Measurements from ENCODE around the gene MYO1D.

Gene MYO1D

DNA sequence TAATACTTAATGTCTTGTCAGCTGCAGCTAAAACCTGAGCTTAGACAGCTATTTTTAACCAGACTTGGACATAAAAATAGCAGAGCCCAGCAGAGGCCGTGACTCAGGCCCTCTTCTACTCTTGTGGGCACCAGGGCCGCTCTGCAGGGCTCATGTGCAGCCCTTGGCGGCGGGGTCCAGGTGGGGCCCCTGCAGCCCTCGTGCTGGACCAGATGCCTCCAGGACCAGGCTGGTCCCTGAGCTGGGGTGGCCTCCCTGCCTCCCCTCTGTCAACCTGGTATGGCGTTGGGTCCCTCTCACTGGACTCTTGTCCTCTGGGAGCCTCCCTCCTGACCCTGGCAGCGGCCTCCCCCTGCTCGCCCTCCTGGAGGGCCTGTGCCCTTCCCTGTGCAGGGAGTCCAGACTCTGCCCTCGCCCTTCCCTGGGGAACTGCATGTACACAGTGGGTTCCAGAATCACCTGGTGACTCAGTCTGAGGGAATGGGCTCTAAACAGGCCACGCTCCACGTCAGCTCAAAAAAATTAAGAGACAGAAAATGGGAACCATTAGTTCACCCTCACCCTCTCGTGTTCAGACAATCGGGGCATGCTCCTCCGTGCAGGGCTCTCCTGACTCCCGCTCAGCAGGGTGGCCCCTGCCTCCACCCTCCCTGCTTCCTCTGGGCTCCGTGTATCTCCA is 380.4 kb downstream of the MYO1D start:
- no peak for DNase-seq

DNA sequence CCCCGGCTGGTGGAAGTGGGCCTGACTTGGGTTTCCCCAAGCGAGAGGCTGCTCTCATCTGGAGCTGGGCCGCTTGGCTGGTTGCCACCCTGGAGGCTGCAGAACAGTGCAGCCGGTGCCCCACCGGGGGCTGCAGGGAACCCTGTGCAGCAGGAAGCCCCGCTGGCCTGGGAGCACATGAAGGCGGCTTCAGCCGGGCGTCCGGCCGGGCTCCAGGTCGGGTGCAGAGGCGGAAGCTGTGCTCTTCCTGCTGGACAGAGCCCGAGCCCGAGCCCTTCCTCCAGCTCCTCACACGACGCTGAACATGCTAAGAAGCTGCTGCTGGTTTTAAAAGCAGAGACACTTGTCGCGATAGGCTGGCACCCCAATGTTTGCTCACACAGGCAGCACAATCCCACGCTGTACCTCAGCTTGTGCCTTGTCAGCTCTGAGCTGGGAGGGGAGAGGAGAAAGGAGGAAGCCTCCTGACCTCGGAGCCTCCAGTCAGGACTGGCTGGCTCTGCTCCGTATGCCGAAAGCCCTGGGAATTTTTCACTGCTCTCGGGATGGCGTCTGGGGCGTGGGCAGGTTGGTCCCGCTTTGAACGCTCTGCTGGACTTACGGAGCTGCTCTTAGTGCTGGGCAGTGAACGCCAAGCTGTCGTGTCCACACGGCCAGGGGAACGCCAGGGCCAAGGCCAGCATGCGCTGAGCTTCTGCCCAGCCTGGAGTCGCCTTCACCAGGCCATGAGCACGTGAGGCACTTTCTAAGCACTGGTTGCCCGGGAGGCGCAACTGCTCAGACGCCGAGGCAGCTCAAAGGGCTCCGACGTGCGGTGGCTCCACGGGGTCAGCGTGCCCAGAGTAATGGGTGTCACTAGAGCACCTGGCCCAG is 381.3 kb downstream of the MYO1D start:
- DNase-seq = peak; percentile 34 to 40

DNA sequence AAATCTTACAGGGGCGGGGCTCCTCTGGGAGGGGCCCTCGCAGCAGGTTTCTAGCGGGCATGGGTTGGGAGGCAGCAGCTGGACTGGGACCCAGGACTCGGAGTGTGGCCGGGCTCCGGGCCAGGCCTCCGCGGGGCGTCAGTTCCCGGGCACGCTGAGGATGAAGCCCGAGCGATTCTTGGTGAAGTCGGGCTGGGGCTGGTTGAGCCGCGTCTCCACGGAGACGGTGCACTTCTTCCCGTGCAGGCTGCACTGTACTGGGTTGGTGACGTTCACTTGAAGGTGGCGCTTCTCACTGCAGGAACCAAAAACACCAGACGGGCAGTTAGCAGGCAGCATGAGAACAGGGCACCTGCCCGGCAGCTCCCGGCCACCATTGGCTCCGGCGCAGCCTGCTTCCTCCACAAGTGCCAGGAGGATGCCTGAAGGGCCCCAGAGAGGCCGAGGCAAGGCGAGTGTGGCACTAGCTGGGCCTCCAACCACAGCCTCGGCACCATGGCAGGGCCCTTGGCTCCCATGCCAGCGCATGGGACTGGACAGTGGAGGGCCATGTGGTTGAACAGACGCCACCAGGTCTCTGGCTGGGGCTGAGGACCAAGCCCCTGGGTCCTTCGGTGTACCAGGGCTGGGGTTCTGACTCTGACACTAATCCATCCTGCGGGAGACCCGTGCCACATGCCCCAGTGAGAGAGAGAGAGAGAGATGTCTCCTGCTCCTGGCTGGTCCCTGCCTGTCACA is 382.1 kb downstream of the MYO1D start:
- DNase-seq = peak; percentile 55 to 61

DNA sequence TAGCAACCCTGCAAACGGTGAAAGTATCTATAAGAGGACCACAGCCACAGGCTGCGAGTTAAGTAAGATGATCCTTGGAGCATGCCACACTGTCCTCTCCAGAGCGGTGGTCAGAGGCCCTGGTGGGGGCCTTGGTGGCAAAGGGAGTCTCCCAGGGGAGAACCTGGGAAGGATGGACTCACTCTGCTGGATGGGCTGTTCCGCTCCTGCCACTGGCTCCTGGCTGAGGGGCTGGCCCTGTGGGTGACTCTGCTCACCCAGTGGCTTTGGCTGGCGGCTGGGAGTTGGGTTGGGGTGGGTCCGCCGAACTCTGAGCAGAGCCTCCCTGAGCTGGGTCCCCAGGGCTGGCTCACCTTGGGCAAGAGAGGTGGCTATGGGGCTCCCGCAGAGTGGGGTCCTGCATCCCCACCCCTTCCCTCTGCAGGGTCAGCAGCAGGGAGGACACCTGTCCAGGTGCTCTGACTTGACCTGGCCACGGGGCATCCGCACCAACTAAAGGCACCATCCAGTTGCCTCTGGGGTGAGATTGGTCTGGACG is 382.9 kb downstream of the MYO1D start:
- DNase-seq = no peak

DNA sequence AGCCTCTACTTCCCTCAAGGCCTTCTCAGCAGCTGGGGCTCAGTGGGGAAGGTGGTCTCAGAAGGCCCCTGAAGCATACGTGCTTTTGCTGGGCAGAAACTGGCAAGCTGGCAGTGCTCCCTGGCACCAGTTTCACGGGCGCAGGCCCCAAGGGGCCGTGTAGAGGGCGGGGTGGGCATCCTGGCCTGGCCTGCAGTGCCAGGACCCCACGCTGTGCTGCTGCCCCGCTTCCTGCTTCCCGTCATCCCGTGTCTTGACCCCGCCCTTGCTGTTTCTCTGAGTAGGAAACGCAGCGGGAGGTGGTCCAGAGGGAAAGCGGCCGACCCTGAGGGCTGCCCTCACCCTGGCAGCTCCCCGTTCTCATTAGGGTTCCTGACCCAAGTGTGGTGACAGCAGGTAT is 383.4 kb downstream of the MYO1D start:
- DNase-seq = no peak

DNA sequence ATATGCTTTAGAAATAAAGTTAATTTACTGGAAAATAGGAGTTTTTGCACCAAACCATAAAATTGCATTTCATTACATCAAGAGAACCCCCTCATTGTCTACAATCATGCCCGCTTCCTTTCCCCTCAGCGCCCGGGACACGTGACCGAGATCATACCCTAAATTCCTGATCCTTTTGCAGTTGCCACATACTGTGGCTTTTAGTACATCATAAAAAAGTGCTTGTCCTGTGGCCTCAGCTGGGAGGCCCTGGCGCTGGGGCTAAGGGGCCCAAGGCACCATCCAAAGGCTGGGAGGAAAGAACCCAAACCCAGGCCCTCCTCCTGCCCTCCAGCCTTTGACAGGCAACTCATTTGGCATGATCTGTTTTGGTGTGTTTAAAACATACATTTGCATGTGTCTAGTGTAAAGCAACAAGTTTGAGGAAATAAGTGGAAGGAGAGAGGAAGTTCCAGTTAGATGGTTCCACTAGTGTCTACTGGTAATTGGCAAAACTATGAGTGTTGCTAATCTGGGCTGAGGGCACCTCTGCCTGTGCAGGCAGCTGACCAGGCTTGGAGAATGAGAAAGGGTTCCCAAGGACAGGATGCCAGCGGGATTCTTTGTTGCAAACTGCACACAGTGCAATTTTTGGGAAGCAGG is 384.2 kb downstream of the MYO1D start:
- peak; percentile 15 to 18 for DNase-seq

DNA sequence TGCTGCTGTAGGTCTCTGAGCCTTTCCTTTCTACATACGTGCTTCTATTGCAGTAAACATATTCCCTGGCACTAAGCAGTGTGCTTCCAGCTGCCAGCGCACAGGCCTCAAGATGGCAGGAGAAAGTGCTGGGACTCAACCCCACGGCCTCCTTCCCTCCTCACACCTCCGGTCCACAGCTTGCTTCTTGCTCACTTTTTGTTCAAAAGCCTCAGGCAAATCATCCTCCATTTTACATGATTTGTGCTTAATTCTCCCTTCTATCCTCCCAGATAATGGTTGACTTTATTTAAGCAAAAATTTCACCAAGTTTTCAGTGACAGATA is 384.7 kb downstream of the MYO1D start:
- peak in 1 of 2 experiments; percentile 9 for DNase-seq

DNA sequence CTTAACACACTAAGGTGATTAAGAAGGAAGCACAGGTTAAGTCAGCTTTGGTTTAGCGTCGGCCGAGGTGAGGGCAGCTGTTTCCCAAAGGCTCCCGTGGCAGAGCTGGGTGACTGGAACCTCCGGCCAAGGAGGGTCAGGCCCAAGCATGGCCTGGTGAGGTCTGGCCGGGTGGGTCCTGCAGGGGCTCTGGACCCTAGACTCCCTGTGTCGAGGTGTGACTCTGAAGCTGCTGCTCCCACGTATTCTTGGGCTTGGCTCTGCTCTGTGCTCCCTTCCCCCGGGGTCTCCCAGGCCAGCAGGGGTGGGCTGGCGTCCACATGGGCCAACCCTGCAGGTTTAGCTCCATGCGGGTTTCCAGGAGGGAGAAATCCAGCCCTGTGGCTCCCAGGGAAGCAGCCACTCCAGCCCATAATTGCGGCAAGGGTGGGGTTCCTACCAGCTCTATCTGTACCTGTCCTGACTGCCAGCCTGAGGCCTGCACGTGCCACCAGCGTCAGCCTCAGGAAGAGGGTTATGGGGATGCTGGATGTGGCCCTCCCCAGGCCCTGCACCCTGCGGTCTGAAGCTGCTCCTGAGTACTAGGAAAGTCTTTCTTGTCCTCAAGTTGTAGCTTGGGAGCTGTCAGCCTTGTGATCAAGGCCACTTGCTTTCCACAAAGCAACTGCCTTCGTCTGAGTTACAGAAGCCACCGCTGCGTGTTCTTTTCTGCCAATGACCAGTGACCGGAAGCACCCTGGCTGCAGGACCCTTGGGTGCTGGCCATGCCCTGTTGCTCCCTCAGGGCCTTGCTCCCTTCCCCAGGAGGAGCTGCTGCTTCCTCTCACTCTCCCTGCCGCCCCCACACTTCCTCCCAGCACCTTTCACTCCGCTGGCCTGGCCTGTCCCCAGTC is 385.3 kb downstream of the MYO1D start:
- DNase-seq = no peak

DNA sequence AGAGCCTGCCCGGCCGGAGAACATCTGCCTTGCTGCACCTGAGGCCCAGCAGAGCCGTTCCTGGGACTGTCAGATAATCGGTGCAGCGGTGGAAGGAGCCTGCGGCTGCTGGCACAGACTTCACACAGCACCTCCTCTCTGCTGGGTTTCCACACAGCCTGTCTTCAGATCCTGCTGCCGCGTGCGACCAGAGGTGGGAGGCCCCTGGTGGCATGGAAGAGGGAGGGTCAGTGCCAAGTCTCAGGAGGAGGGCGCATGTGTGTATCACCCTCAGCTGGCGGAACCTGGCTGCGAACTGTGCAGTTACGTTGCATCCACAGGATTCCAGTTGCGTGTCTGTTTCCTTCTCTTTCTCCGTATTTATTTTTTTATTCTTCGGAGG is 386.8 kb downstream of the MYO1D start:
- no peak for DNase-seq

DNA sequence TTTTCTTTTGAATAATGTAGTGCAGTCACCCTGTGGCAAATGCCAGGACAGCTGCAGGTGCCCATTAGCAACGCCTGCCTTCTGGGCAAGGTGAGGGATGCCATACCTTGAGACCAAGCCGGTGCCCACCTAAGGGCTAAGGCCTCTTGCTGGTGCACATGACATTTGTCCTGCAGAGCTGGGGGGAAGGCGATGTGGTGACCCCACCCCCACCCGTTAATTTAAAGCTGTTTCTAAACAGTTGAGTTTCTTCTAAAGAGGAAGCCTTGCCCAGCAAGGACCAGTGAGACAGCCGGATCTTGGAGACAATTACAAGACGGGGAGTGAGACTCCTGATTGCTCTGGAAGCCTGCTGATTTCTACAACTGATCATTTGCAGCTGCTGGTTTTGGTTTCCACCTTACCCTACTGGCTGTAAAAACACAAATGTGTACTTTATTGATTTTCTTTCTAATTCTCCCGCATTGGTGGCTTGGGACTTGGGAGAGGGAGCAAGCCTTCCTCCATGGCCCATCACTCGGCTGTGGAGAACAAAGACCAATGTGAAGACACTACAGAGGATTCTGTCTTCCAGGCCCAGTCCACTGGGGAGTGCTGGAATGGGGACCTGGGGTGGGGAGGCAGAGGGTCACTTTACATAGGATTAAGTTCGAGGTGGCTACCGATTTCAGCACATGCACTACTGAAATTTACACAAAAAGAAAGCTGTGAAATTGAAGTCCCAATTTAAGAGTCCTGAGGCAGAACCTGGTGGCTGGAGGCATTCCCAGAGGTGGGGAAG is 387.4 kb downstream of the MYO1D start:
- DNase-seq = no peak

DNA sequence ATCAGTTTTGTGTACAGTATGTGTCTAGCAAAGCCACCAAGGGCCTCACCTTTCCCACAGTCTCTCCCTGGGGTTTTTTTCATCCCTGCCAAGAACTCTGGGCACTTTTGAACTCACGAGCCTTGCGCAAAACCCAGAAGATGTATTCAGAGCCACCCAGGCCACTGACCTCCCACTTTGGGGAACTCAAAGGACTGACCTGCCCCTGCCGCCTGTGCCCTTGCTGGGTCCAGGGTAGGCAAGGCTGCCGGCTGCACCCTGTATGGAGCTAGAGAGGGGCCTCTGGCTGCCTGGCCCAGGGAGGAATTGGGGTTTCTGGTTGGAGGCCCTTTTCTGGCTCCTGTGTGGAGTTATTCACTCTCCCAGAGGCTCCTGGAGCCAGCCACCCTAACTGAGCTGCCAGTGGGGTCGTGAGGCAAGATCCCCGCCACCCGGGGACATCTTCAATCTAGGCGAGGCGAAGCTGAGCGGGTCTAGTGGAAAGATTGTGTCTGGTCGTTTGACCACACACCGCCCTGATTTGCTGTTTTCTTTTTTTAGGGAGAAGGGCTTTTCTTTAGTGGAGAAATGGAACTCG is 388.2 kb downstream of the MYO1D start:
- DNase-seq = no peak

DNA sequence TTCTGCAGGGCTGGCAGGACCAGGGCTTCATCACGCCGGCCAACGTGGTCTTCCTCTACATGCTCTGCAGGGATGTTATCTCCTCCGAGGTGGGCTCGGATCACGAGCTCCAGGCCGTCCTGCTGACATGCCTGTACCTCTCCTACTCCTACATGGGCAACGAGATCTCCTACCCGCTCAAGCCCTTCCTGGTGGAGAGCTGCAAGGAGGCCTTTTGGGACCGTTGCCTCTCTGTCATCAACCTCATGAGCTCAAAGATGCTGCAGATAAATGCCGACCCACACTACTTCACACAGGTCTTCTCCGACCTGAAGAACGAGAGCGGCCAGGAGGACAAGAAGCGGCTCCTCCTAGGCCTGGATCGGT is 388.8 kb downstream of the MYO1D start:
- no peak for DNase-seq

DNA sequence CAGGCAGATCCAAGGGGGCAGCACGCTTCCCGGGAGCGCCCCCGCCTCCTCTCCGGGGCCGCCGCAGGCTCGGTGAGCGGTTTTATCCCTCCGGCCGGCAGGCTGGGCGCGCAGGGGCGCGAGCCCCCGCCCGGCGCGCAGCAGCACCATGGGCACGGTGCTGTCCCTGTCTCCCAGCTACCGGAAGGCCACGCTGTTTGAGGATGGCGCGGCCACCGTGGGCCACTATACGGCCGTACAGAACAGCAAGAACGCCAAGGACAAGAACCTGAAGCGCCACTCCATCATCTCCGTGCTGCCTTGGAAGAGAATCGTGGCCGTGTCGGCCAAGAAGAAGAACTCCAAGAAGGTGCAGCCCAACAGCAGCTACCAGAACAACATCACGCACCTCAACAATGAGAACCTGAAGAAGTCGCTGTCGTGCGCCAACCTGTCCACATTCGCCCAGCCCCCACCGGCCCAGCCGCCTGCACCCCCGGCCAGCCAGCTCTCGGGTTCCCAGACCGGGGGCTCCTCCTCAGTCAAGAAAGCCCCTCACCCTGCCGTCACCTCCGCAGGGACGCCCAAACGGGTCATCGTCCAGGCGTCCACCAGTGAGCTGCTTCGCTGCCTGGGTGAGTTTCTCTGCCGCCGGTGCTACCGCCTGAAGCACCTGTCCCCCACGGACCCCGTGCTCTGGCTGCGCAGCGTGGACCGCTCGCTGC is 389.3 kb downstream of the MYO1D start:
- no peak for DNase-seq

DNA sequence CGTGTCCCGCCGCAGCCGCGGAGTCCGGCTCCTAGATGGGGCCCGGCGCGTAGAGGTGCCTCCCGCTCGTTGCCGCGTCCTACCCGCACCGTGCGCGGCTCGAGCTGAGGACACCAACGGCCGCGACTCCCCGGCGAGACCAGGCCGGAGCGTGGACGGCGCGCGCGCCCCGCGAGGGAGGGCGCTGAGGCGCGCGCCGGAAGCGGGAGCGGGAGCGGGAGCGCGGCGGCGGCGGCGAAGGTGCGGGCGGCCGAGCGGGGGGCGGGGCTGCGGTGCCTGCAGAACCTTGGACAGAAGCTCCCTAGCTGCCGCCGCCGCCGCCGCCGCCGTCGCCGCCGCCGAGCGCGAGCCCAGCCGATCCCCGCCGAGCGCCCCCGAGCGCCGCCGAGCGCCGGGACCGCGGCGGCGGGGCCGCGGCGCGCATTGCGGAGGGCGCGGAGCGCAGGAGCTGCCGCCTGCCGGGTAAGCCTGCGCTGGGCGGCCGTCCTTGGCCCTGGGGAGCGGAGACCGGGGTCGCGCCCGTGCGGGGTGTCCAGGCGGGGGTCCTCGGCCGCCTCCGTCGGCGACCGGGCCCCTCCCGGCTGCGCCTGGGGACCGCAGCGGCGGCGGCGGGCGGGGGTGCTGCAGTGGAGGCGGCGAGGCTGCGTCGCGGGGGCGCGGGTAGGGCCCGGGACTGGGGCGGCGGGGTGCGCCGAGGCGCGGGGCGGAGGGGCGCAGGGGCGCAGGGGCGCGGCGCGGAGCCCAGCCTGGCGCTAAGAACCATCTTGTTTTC is 390.0 kb downstream of the MYO1D start, which contains the start of gene CDK5R1:
Gene CDK5R1, plus strand, starts transcription at position 293 of the 772 bp plus-strand sequence. CDS start 628 bp downstream, outside the sequence.
- DNase-seq = peak; percentile 38 to 51

DNA sequence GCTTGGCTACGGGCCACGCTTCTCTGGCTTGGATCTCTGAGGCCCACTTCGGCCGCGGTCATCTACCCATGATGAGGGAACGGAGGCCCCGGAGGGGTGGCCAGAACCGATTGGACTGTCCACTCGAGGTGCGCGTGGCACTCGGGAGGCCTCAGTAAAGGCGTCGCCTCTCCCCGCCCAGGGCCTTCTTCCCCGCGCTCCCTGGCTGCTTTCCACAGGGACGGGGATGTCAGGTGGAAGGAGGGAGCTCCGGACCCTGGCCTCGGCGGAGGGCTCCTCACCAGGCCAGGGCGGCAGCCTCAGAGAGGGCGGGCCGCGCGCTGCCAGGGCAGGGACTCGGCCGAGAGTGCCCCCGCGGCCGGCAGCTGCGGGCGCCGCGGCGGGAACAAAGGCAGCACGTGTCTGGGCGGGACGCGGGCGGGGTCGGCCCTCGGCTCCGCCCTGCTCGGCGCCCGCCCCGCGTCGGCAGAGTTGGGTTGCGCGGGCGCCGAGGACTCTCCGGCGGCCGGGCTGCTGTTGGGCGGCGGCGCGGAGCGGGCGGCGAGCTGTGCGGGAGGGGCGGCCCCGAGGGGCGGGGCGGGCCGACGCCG is 390.7 kb downstream of the MYO1D start:
- peak; percentile 31 to 41 for DNase-seq

DNA sequence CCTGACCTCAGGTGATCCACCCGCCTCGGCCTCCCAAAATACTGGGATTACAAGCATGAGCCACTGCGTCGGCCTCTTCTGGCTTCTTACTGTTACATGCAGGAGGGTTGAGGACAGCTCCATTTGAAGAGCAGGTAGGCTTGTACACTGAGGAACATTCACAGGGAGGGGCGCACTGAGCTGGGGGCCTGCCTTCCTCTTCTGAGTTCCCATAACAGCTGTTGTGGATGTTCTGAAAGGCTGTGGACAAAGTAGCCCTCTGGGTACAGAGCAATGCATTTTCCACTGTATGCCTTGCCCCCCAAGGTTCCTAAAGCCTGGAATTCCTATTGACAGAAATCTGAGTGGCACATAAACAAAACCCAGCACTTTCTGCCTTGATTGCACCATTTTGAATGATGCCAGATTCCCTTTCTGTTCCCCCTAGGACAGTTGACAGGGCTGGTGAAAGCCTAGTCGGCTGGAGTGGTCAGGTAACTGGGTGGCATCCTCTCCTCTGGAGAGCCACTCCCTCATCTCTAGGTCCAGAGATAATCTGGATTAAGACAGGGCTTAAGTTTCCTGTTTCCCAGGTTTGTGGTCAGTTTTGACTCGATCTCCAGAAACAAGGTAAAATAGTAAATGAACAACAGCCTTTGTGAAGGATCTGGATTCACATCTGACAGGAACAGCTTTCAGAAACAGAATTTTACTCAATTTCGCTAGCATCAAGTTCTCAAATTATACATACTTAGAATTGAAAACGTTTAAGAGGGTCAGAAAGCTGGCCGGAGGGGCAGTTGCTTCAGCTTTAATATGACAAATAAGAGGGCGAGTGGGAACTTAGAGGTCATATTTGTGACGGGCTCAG is 391.4 kb downstream of the MYO1D start:
- no peak for DNase-seq

DNA sequence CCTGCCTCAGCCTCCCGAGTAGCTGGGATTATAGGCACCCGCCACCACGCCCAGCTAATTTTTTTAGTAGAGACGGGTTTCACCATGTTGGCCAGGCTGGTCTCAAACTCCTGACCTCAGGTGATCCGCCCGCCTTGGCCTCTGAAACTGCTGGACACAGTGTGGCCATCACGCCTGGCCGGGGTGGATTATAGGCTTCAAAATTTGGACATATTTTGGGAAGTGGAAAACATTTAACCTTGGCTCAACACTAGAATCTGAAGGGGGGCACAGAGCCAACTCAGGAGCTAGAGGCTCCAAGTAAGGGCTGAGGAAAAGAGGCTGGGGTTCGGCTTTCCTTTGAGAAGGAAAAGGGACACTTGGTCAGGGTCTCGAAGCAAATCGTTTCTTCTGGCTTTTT is 392.3 kb downstream of the MYO1D start:
- DNase-seq = no peak

DNA sequence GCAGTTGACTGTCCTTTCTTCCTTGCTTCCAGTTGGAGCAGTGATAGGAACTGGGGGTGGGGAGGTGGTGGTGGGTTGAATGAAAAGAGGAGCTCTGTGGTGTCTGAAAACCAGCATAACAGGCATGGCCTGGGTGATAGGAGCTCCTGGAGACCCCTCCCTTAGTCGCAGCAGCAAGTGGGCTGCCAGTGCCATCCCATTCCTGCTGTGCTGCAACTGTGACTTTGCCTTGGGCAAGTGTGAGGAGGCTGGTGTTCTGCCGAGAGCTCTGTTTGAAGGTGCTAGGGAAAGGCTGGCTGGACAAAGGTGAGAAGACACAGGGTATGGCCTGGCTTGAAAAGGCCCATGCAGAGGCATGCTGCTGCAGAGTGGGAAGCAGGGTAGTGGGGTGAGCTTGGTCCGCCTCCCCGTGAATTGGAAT is 392.9 kb downstream of the MYO1D start:
- DNase-seq = no peak

Data from Kasumi-1 (cell line).